DMS114 treated with DMSO at 0.1 percent for 48 hours (cell line): ENCODE data around the gene C1QL1.
"Not testable (repeated sequence)": the region's sequence is repeated elsewhere in the genome, so short reads cannot be mapped to it uniquely, and the experiment has no call there.

Experiments used
- DNase-seq: peaks from one replicate; lab custom pipeline; 2025; ENCODE audit not compliant: unreplicated experiment; lab: John Stamatoyannopoulos, UW

Gene C1QL1

DNA sequence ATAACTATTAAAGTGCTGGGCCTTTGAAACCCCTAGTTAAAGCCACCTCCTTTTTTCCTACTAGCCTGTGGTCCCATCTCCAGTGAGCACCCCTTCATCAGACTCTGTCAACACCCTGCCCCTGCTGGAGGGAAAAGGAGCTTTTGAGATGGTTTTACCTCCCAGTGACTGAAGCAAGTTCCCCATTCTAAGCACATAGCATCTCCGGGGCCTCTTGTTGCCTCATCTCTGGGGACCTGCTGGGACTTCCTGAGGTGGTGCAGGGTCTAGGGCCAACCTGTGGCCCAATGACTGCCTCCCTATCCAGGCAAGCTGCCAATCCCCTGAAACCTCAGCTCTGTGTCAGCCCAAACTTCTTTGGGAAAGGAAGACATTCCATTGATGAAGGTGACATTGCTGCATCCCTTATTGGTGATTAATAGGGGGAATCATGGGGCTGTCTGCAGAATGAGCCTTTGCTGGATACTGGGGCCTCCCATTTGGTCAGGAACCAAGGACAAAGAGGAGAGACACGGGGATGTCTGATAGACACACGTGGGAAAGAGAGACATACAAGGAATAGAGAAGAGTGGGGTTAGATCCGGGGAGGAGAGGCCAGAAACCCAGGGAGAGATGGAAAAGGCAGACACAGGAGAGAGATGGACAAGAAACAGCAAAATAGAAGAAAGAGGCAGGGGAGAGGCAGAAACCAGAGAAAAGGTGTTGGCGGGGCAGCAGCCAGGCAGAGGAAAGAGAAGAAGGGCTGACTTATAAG lies 2.4 kb downstream of the C1QL1 start:
- no peak for DNase-seq

DNA sequence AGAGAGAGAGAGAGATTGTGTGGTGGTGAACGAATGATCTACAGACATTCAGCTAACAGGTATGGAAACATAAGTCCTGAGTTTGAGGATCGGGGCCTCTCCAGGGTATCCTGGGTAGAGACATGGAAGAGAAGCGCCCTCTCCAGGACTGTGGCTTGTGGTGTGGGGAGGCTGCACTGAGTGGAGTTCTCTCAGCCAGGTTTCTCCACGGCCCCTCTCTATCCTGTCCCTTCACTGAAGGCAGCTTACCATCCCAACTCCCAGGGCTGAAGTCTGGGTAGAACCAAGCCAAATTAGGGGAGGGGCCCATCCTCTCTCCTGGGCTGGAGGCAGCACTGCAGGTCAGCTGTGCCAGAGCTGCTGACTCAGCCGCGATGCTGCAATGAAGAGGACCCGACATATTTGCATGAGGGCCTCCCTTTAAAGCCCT lies 6.2 kb downstream of the C1QL1 start:
- no peak for DNase-seq

DNA sequence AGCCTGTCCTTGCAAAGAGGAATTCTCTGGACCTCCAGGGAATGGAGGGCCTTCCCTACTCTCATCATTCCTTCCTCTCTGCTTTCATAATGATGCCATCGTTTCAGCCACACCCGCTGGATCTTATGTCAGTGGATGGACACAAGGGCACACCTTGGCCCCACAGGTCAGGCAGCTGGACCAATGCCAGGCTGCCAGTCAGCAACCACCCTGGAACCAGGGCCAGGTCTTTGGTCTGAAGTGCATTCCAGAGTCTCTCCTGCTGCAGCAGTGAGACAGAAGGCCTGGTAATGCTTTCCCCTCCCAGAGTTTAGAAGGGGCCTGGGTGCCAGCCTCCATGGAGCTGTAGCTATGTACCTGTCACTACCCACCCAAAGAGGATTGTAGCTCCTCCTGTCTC lies 7.4 kb downstream of the C1QL1 start:
- no peak for DNase-seq

DNA sequence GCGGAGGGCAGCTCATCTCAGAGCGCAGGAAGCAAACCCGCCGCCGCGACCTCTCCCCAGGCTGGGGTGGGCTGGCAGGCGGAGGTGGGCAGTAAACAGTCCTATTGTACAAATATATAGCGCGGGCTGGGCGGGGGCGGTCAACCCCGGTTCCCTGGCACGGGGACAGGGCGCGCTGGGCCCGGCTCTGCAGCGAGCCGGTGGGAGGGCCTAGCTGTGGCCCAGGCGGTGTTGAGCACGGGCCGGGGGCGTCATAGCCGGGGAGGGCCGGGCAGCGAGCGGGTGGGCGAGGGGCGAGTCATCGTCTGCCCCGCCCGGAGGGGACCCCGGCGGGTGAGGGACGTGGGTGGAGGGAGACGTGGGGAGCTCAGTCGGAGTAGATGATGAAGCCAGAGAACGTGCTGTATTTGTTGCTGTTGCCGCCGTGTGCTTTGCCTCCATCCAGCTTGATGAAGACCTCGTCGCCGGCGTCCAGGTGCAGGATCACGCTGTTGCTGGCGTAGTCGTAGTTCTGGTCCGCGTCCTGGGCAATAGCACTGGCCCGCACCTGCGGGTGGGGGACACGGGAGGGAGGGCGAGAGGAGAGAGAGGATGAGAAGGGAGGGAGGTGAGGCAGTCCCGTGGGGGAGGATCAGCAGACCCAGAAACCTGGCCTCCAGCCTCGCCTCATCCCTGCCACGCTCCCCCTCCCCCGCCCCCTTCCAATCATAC lies 8.1 kb downstream of the C1QL1 start:
- no peak for DNase-seq

DNA sequence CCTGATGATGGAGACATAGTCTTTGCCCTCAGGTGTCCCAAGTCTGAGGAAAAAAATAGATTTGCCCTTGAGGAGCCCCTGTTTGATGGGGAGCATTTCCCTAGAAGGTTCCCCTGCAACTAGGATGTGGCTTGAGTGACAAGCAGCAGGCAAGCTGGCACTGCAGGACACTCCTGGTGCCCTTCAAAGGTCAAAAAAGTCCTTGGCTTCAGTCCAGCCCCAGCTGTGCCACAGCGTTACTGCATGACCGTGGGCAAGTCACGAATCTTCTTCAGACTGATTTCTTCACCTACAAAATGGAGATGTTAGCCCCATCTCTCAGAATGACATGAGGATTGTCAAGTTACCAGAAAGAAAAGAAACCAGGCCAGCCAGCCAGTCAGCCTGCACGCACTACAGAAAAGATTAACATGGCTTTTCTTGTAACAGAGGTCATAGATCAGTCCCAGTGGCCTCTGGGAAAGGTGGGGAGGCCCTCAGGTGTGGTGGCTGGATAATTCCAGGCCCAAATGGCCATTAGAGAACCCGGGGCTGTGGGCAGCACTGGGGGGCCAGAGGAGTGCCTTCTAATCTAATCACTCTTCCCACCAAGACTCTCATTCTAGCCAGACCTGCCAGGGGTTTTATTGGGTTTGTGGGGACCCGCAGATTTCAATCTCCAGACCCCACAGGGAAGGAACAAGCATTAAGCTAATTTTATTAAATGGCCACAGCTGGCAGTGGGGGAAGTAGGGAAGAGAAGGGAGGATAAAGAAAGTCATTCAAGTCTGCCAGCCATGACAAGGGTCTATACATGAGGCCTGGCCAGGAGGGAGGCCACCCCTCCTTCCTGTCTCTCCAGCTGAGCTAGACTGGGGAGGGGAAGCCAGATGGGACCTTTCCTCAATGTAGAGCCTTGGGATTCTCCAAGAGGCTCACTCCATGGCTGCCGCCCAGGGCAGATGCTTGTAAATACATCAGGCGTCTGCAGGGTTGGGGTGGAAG lies 10.8 kb downstream of the C1QL1 start:
- DNase-seq = no peak

DNA sequence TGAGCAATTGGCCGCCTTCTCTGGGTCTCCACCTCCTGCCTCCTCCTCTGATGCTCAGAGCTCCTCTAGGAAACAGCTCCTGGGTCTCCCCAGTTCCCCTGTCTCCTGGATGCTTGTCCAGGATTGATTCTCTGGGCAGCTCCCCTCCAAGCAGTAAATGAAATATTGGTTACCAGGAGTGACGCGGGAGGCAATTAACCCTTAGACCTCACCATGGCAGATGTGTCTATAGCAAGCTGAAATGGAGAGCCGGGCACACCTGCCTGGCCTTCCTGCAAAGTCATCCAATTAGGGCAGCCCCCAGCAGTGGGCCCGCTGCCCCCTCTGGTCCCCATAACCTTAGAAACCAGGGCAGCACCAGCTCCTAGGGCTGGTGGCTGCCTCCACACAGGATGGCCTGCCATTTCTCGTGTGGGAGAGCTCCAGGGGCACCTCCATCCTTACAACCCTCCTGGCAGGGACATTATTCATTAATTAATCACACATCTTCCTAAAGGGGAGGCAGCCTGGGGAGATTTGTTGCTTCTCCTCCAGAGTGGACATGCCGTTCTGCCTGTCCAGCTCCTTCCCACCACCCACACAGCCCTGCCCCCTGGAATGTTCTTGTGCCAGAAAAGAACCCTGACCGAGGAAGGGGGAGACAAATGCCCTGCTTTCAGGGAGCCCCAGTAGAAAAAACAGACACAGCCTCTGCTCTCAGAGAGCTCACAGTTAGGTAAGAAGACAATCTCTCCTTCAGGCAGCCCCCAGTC lies 12.3 kb downstream of the C1QL1 start:
- DNase-seq = no peak

DNA sequence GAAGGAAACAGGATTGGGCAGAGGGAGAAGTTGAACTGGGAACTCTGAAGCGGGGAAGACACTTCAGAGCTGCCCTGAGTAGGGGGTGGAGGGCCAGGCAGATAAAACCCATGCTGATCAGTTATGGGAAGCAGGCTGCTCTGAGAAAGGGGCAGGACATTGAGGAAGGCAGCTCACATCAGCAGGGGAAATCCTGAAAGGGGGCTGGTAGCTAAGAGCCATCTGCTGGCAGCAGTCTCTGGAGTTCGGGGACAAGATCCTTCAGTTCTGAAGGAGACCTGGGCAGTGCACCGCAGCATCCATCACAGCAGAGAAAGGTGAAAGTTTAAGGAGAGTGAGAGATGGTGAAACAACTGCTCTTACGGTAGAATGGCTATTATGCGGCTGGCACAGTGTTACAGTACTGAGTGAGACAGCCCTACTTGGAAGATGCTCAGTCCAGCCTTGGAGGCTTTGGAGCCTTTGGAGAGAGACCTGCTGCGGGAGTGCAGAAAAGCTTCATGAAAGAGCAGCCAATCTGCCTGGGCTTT lies 15.1 kb downstream of the C1QL1 start:
- no peak for DNase-seq

DNA sequence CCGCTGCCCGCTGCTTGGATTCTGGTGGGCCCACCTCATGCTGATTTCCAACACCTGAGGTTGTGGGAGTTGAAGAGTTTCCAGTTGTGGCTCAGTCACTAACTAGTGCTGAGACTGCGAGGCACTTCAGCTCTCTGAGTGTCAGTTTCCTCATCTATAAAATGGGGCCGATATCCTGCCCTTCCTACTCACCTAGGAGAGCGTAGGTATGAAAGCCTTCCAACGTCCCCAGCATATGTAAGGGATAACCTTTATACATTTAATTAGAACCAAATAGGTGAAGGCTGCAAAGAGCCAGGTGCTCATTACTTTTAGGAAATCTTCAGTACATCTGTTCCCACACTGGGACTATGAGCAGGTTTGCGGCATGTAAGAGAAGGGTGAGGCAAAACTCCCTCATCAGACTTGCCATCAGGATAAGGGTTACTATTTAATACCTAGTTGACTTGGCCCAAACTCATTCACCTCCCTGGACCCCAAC lies 19.7 kb downstream of the C1QL1 start:
- DNase-seq = no peak

DNA sequence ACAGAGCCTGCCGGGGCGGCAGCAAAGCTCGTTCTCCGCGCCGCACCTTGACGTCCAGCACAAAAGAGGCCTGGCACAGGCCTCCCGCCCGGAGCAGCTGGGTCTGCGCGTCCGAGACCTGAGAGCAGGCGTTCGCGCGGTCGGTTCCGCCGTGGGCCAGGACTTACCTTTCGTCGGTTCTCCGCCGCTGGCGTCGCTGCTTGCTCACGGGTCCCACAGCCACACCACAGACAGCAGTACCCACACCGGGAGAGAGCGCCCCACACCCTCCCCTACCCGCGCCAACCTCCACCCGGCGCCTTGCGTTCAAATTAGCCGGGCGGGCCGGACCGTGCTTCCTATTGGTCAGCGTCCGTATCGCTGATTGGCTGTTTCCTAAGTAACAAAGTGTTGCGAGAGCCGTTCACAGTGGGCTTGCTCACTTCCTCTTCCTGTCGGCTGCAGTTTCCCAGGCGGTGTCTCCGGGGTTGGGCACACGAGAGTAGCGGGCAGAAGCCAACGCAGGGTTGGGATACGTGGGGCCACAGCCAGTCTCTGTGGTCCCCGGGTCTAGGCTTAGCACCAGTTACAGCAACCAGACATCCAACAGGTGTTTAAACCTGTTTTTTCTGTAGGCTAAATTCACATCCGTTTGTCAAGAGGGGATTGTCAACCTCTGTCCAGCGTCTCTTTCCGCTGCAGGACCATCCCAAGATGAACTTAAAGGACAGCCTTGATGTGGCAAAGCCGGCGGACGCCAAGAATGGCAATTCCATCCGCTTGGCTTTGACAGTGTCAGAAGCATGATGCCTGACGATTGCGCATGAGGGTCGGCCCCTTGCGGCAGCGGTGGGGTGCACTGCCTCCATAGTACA lies 20.4 kb downstream of the C1QL1 start, which contains the start of gene KIF18B:
Gene KIF18B (minus strand): TSS at position 313 of the 854 bp plus-strand sequence. CDS start 11,429 bp downstream, outside the sequence.
- DNase-seq = peak; percentile 95

DNA sequence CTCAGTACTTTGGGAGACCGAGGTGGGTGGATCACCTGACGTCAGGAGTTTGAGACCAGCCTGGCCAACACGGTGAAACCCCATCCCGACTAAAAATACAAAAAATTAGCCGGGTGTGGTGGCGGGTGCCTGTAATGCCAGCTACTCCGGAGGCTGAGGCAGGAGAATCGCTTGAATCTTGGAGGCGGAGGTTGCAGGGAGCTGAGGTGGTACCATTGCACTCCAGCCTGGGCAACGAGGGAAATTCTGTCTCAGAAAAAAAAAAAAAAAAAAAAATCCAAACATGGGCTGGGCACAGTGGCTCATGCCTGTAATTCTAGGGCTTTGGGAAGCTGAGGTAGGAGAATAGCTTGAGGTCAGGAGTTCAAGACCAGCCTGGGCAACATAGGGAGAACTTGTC lies 22.5 kb downstream of the C1QL1 start:
- DNase-seq = not testable (repeated sequence)

DNA sequence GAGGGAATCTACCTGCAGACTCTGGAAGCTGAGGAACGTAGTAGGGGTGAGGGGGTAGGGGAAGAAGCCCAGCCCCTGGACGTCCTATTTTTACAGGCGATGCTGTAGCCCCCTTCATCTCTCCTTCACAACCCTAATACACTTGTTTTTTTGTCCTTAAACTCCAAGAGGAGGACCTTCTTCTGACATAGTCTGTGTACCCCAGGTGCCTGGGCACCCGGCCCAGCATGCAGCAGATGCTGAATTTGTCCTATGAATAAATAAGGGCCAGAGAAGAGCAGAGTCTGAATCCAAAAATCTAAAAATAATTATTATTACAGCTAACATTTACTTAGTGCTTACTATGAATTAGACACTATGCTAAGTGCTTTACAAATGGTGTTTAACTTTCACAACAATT lies 25.6 kb downstream of the C1QL1 start:
- DNase-seq = no peak

DNA sequence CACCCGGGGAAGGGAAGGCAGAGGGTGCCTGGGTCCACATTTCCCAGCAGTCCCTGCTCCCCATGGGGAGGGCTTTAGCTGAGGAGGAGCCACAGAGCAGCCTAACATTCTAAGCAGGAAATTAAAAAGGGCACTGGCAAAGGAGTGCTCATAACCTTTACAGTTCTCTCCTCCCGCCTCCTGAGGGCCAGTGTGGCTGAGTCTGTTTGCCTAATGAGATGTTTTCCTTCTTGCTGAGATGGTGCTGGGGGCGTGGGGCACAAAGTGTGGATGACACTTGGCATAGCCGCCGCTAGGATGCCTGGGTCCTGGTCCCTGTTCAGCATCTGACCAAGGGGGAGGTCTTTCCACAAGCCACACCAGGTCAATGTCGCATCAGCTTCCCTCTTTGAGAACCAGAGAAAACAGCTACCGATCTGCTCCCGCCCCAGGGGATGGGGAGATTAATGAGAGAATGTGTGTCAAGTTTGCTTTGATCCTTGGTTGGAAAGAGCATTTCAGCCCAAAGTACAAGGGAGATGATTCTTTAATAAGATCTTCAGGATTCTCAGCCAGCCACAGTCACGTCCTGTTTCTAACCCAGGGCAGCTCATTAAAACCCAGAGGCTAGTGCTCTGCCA lies 26.3 kb downstream of the C1QL1 start:
- DNase-seq = no peak

DNA sequence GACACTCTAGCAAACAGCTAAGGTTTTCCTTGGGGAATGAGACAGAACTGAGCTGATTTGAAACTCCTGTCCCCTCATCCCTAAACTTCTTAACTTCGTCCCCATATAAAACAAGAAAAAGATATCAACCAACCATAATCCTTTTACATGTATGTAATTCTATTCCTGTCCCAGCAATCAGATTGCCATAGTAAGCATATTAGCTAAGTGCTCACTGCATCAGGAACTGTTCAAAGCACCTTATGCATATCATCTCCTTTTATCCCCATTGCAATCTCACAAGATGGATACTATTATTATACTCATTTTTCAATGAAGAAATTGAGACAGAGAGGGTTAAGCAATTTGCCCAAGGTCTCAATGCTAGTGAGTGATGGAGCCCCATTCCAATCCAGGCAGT lies 27.3 kb downstream of the C1QL1 start:
- DNase-seq = no peak

DNA sequence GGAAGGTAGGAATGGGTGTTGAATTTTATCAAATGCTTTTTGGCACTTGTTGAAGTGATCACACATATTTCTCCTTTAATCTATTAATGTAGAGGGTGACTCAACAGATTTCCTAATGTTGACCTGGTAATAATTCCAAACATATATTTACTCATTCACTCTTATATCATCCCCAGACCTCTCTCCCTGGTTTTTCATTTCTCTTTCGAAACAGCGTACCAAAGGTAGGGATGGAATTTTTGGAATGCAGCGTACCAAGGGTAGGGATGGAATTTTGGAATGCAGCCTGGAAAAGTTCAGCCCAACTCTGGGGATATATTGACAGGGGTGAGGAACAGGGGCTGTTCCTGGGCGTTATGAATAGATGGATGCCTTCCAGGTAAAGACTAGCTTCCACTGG lies 27.8 kb downstream of the C1QL1 start:
- no peak for DNase-seq

DNA sequence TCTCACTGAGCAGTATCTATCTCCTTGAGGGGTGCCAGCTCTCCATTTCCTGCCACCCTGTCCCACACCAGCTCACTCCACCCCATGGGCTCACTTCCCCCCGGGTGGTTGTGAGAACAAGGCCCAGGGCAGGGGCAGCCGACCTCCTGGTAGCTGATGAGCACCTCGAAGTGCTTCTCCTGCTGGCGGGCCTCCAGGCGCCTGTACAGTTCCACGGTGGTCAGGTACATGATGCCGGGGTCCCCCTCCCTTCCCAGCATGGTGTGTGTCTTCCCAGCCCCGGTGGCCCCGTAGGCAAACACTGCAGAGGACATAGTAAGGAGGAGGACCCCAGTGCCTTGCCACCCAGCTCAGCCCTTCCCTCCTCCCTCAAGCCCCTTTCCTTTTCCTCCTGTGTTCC lies 33.0 kb downstream of the C1QL1 start:
- no peak for DNase-seq

DNA sequence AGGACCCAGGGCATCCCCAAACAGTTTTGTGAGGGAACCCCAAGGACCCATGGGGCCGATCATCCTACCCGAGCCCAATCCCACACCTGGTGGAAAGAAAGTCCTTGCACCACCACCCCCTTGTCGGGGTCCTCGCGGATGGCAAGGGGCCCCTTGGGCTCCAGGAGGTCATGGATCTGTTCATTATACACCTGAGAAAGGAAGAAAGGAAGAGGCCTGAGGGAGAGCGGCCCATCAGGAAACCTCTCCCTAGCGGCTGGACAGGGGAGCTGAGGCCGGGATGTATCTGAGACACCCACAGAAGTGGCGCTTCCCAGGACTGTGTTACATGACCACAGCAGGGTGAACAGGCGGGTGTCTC lies 33.4 kb downstream of the C1QL1 start:
- no peak for DNase-seq

DNA sequence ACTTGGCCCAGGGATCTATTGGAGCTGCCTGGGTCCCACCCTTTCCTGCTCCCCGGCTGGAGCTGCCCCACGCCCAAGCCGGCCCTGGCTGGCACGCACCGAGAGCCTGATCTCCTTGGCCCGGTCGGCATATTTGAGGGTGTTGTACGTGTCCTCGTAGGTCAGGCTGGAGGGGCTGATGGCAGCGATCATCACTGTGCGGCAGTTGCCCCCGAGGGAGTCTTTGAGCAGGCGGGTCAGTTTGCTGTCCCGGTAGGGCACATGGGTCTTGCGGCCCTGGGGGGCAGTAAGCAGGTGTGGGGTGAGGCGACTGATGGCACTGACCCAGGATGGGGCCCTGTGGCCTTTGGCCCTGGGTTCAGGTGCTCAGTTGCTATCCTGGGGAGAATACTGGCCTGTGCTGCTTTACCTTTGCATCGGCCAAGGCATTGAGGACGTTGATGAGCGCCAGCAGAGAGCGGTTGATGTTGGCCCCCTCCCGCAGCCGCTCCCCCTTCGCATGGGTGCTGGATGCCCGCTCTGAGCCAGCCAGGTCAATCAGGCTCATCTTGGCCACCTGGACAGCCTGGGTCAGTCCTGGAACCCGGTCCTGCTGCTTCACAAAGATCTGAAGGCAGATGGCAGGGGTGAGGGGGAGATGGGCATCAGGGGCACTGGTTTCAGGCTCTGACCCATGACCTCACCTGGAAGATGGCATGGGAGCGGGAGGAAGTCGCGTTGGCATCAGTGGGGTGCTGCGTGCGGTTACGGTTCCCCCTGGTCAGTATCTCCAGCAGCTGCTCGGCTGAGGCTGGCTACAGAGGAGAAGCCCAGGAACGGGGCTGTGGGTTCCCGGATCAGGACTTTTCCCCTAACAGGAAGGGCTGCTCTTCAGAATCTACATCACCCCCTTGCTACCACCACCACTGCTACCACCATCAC lies 34.0 kb downstream of the C1QL1 start:
- no peak for DNase-seq

DNA sequence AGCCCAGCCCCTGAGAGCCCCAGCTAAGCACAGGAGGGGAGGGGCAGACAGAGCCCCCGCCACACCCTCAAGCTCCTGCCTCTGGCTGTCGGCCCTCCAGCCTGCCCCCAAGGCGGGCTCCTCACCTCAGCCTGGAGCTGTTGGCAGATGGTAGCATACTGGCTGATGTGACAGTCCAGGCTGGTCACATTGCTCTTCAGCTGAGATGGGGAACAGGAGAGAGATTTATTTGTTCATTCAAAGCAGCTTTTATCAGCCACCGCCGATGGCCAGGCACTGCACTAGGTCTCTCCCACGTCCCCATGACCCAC lies 35.4 kb downstream of the C1QL1 start:
- no peak for DNase-seq
